Caco-2 (cell line): ENCODE measurements around the gene TBC1D2. TPM values are rescaled to one million over a fixed set of nuclear protein-coding genes. Genes with fewer than 3 reads are reported as not detected.

Source experiments
- BruUV-seq: library from RNA; stranded (reverse); fragments of 400-500 nt; replicated peaks from 2 replicates; lab custom pipeline; 2021; lab: Mats Ljungman, UMichigan
- CTCF ChIA-PET: fragments of 300-600 bp; sonication (Branson Sonifier 250); formaldehyde crosslinking; loops from one replicate; lab custom pipeline; 2022; ENCODE audit warnings: antibody characterized with exemption; lab: Charles Lee
- POLR2A ChIA-PET: fragments of 300-600 bp; sonication (Branson Sonifier 250); formaldehyde crosslinking; loops from one replicate; lab custom pipeline; 2022; ENCODE audit warnings: antibody characterized with exemption; lab: Charles Lee
- DNase-seq, 2 experiments: peaks; one replicate each; pipeline versions ENCODE4 v3.0.0 to v3.0.0-alpha.2; 2020 to 2022
- H3K27me3 ChIP-seq: replicated peaks from 2 replicates; pipeline ENCODE4 v1.6.0; 2011; ENCODE audit warnings: low read length; ENCODE audit not compliant: control insufficient read depth, insufficient read depth
- H3K36me3 ChIP-seq: 2 replicates; pipeline ENCODE4 v1.5.1; 2011; ENCODE audit warnings: low read length; ENCODE audit not compliant: control insufficient read depth, insufficient read depth
- H3K4me1 ChIP-seq: fragments of 250-450 bp; sonication (Bioruptor Pico); 2 replicates; pipeline ENCODE4 v1.5.1; 2020; ENCODE audit warnings: mild to moderate bottlenecking
- H3K4me3 ChIP-seq: 2 replicates; pipeline ENCODE4 v1.5.1; 2011; ENCODE audit warnings: low read depth, mild to moderate bottlenecking, control low read depth, low read length
- H3K9me3 ChIP-seq: fragments of 250-450 bp; sonication (Bioruptor Pico); 2 replicates; pipeline ENCODE4 v1.5.1; 2020; ENCODE audit warnings: mild to moderate bottlenecking, moderate library complexity
- H3K27ac Mint-ChIP-seq: one replicate; pipeline ENCODE4 v1.8.0; 2022; ENCODE audit warnings: mixed read lengths; ENCODE audit not compliant: unreplicated experiment
- H3K27me3 Mint-ChIP-seq: one replicate; pipeline ENCODE4 v1.8.0; 2022; ENCODE audit warnings: mixed read lengths; ENCODE audit not compliant: insufficient read depth, unreplicated experiment
- H3K36me3 Mint-ChIP-seq: one replicate; pipeline ENCODE4 v1.8.0; 2022; ENCODE audit warnings: mild to moderate bottlenecking, mixed read lengths; ENCODE audit not compliant: insufficient read depth, unreplicated experiment
- H3K4me1 Mint-ChIP-seq: one replicate; pipeline ENCODE4 v1.8.0; 2022; ENCODE audit warnings: low read depth, mixed read lengths; ENCODE audit not compliant: unreplicated experiment
- H3K4me3 Mint-ChIP-seq: one replicate; pipeline ENCODE4 v1.8.0; 2022; ENCODE audit warnings: mild to moderate bottlenecking, moderate library complexity, mixed read lengths; ENCODE audit not compliant: unreplicated experiment
- H3K9me3 Mint-ChIP-seq: one replicate; pipeline ENCODE4 v1.8.0; 2022; ENCODE audit warnings: mixed read lengths; ENCODE audit not compliant: unreplicated experiment
- intact Hi-C: fragments of 100-400 bp; cut with micrococcal nuclease; formaldehyde crosslinking; loops from one replicate; pipeline ENCODE4 v1.10.0; 2022; ENCODE audit not compliant: unreplicated experiment
- total RNA-seq: library from RNA; stranded (reverse); gene quantifications from 2 replicates; pipeline ENCODE4 v1.2.3, GENCODE V29; 2022
- TF ChIP-seq, protein P1 (sequence below), 2 experiments: fragments of 200-600 bp in 1 of 2; IDR thresholded peaks; 1 replicate in 1 of 2; 2 replicates in 1 of 2; pipeline versions ENCODE4 v1.5.1 to v1.8.0; 2011 to 2022; ENCODE audit warnings: antibody characterized with exemption in 1 of 2, control low read depth in 1 of 2, inconsistent platforms in 1 of 2, low read depth in 1 of 2, low read length in 1 of 2, mild to moderate bottlenecking in 1 of 2, moderate library complexity in 1 of 2; ENCODE audit not compliant: insufficient read depth in 1 of 2, severe bottlenecking in 1 of 2, unreplicated experiment in 1 of 2

TBC1D2 gene
- total RNA-seq, 1 experiment from 2014 or later, result 8.5 TPM

DNA sequence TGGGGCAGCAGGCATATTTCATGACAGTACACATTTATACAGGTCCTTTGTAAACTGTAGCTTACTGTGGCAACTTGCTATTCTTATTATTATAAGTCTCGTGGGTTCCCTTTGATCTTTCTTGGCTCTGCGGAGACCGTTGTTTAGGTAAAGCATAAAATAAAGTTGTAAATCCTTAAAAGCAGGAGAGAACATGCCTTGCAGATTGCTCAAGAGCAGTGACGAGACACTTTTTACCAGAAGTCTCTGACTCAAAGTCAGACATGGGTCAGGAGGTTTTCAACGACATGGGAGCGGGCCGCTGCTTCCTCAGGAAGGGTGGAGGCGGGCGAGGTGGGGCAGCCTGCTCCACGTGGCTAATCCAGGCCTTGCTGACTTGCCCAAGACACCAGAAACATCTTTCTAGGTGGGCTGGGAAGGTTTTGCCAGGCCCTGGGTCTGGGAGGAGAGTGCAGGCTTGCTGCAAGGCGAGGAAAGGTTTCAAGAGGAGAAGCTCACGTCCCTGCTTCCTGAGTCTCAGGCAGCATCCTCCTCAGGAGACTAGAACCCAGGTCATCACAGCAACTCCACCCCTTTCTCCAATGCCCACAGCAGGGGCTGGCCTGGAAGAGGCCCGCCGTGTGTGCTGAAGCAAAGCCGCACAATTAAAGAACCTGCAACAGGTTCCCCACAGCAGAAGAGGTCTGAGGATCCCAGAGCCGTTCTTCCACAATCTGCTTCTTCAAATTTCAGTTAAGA is 6.5 kb downstream of the TBC1D2 start:
- TF ChIP-seq, protein P1, sequence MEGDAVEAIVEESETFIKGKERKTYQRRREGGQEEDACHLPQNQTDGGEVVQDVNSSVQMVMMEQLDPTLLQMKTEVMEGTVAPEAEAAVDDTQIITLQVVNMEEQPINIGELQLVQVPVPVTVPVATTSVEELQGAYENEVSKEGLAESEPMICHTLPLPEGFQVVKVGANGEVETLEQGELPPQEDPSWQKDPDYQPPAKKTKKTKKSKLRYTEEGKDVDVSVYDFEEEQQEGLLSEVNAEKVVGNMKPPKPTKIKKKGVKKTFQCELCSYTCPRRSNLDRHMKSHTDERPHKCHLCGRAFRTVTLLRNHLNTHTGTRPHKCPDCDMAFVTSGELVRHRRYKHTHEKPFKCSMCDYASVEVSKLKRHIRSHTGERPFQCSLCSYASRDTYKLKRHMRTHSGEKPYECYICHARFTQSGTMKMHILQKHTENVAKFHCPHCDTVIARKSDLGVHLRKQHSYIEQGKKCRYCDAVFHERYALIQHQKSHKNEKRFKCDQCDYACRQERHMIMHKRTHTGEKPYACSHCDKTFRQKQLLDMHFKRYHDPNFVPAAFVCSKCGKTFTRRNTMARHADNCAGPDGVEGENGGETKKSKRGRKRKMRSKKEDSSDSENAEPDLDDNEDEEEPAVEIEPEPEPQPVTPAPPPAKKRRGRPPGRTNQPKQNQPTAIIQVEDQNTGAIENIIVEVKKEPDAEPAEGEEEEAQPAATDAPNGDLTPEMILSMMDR (IDR thresholded peaks at IDR 0.05; ENCODE audit: insufficient read depth in 1 of 2, low read depth in 1 of 2, low read length in 1 of 2, severe bottlenecking in 1 of 2, unreplicated experiment in 1 of 2), result no peak
- ChIA-PET POLR2A (no interaction called here), CTCF (no interaction called here)
- no peaks in the 10 kb centered on the region for H3K36me3 ChIP-seq
- BruUV-seq, result no TSS peak
- no peaks in the 10 kb centered on the region for H3K9me3 ChIP-seq
- H3K4me3 ChIP-seq, result no peak overlapping the region
- H3K4me1 ChIP-seq, result peaks cover 23% of the 10 kb centered on the region
- Mint-ChIP-seq H3K4me3 (no peak overlapping the region), H3K27me3 (no peaks in the 10 kb centered on the region), H3K4me1 (peaks cover 51% of the 10 kb centered on the region), H3K9me3 (no peaks in the 10 kb centered on the region), H3K27ac (peak overlapping the region; percentile 65), H3K36me3 (peaks cover 13% of the 10 kb centered on the region)
- H3K27me3 ChIP-seq, result no peaks in the 10 kb centered on the region
- intact Hi-C loops, result no loop called here
- peak in 1 of 2 experiments; percentile 50 for DNase-seq

DNA sequence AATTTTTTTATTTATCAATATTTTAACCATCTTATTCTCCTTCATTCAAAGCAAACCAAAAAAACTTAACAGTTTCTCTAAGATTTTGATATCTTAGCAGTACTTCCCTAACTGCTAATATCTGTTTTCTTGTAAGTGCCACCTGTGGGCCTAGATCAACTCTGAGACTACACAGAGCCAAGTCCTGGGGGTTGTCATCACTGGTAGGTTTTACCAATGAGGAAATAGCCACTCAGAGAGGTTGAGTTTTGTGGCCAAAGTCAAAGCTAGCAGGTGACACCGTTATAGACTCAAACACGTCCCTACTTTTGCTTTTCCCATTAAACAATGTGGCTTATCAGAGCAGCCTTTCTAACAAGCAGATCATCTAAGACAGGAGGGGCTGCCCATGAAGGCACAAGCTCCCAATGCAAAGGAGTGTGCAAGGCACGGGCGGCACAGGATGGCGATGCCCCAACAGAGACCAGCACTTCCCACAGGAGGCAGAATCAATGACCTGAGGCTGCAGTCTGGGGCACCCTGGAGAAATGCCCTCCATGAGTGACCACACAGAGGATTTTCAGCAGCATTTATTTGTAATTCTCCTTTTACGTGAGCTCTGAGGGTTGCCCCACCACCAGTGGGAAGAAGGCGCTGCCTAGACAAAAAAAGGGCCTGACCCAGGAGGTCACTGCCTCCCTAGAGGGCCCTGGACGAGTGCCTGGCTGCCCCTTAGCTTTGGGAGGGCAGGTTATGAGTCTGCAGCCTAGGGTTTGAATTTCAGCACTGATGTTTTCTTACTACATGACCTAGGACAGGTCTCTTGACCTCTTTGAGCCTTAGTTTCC is 7.4 kb downstream of the TBC1D2 start:
- peak overlapping the region; percentile 65 for H3K27ac Mint-ChIP-seq
- peaks cover 46% of the 10 kb centered on the region for H3K4me1 Mint-ChIP-seq

DNA sequence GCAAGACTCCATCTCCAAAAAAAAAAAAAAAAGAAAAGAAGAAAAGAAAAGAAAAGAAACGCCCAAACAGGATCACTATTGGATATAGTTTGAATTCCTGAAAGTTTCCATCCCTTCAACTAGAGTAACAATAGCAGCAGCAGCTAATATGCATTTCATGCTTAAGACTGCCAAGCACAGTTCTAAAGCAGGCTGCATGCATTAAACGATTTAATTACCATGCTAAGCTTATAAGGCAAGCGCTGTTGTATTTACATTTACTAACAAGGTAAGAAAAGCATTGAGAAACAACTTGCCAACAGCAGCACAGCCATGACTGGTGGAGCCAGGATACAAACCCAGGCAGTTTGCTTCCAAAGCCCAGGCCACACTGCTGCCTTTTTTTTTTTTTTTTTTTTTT is 13.0 kb downstream of the TBC1D2 start:
- POLR2A ChIA-PET, result no interaction called here
- Mint-ChIP-seq H3K9me3 (no peaks in the 10 kb centered on the region), H3K4me3 (no peak overlapping the region), H3K27ac (no peak overlapping the region), H3K27me3 (no peaks in the 10 kb centered on the region), H3K36me3 (peaks cover 17% of the 10 kb centered on the region), H3K4me1 (peaks cover 18% of the 10 kb centered on the region)
- Histone ChIP-seq H3K4me1 (peaks cover 12% of the 10 kb centered on the region), H3K27me3 (no peaks in the 10 kb centered on the region), H3K4me3 (no peak overlapping the region), H3K9me3 (no peaks in the 10 kb centered on the region), H3K36me3 (no peaks in the 10 kb centered on the region)
- CTCF ChIA-PET, result interaction anchor here (1.3 kb wide), 1 partner anchor 14 kb away, joined by 4 read pairs; no protein-coding TSS in a partner anchor
- intact Hi-C loops, result no loop called here
- TF ChIP-seq, protein P1 (IDR thresholded peaks at IDR 0.05; ENCODE audit: insufficient read depth in 1 of 2, low read depth in 1 of 2, low read length in 1 of 2, severe bottlenecking in 1 of 2, unreplicated experiment in 1 of 2), result no peak
- DNase-seq, result no peak
- BruUV-seq, result no TSS peak

More for the DNA sequence above, 7.4 kb downstream of the TBC1D2 start:
- CTCF ChIA-PET, result no interaction called here
- POLR2A ChIA-PET, result no interaction called here
- H3K4me1 ChIP-seq, result peaks cover 26% of the 10 kb centered on the region
- no peak overlapping the region for H3K4me3 Mint-ChIP-seq
- no peaks in the 10 kb centered on the region for H3K36me3 ChIP-seq
- H3K27me3 Mint-ChIP-seq, result no peaks in the 10 kb centered on the region
- H3K9me3 ChIP-seq, result no peaks in the 10 kb centered on the region
- no peak for DNase-seq
- H3K36me3 Mint-ChIP-seq, result peaks cover 13% of the 10 kb centered on the region
- H3K9me3 Mint-ChIP-seq, result no peaks in the 10 kb centered on the region
- intact Hi-C loops, result no loop called here
- H3K27me3 ChIP-seq, result no peaks in the 10 kb centered on the region
- BruUV-seq, result no TSS peak
- TF ChIP-seq, protein P1 (IDR thresholded peaks at IDR 0.05; ENCODE audit: insufficient read depth in 1 of 2, low read depth in 1 of 2, low read length in 1 of 2, severe bottlenecking in 1 of 2, unreplicated experiment in 1 of 2), result no peak
- H3K4me3 ChIP-seq, result no peak overlapping the region
